Neural cell (in vitro differentiated cells): ENCODE data around the gene DRD1.

ENCODE experiments used
- EZH2 ChIP-seq: fragments of 200-600, 300-800 bp; shearing (Covaris generic), sonication (generic); IDR thresholded peaks from 2 replicates; pipeline ENCODE4 v1.6.1; 2014; ENCODE audit warnings: antibody characterized with exemption, low read length, borderline replicate concordance, mild to moderate bottlenecking; ENCODE audit not compliant: insufficient read depth, poor library complexity, severe bottlenecking
- POLR2AphosphoS5 ChIP-seq: IDR thresholded peaks from 2 replicates; pipeline ENCODE4 v1.6.1; 2012
- TAF1 ChIP-seq: IDR thresholded peaks from 2 replicates; pipeline ENCODE4 v1.6.1; 2012; ENCODE audit warnings: low read depth
- TF ChIP-seq, protein P1 (sequence below): fragments of 450-650 bp; IDR thresholded peaks from 2 replicates; pipeline ENCODE4 v1.5.1; 2014; ENCODE audit warnings: antibody characterized with exemption, mild to moderate bottlenecking, moderate library complexity; ENCODE audit not compliant: poor library complexity, severe bottlenecking
- TF ChIP-seq, protein P2 (sequence below): IDR thresholded peaks from 2 replicates; pipeline ENCODE4 v1.6.1; 2012; ENCODE audit warnings: borderline replicate concordance

DNA sequence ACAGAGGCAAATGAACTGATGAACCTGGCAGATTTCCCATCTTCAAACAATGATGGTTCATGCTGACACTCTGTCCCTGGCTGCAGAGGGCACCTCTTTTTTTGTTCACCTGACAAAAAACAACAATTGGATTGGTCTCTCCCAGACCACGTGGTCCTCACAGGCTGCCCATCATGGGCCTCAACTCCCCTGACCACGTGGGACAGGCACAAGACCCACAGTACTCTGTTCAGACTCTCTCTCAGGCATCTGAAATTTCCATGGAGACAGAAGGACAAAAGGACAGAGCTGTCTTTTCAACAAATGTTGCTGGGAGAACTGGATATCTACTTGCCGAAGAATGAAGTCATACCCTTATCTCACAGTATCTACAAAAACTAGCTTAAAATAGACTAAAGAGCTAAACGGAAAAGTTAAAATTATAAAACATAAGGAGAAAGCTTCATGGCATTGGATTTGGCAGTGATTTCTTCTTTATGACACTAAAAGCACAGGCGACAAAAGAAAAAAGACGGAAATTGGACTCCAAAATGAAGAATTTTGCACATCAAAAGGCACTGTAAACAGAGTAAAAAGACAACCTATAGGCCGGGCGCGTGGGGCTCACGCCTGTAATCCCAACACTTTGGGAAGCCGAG, 12.2 kb upstream of the DRD1 start:
- TF ChIP-seq, protein P1, sequence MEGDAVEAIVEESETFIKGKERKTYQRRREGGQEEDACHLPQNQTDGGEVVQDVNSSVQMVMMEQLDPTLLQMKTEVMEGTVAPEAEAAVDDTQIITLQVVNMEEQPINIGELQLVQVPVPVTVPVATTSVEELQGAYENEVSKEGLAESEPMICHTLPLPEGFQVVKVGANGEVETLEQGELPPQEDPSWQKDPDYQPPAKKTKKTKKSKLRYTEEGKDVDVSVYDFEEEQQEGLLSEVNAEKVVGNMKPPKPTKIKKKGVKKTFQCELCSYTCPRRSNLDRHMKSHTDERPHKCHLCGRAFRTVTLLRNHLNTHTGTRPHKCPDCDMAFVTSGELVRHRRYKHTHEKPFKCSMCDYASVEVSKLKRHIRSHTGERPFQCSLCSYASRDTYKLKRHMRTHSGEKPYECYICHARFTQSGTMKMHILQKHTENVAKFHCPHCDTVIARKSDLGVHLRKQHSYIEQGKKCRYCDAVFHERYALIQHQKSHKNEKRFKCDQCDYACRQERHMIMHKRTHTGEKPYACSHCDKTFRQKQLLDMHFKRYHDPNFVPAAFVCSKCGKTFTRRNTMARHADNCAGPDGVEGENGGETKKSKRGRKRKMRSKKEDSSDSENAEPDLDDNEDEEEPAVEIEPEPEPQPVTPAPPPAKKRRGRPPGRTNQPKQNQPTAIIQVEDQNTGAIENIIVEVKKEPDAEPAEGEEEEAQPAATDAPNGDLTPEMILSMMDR: no peak
- TF ChIP-seq, protein P2, sequence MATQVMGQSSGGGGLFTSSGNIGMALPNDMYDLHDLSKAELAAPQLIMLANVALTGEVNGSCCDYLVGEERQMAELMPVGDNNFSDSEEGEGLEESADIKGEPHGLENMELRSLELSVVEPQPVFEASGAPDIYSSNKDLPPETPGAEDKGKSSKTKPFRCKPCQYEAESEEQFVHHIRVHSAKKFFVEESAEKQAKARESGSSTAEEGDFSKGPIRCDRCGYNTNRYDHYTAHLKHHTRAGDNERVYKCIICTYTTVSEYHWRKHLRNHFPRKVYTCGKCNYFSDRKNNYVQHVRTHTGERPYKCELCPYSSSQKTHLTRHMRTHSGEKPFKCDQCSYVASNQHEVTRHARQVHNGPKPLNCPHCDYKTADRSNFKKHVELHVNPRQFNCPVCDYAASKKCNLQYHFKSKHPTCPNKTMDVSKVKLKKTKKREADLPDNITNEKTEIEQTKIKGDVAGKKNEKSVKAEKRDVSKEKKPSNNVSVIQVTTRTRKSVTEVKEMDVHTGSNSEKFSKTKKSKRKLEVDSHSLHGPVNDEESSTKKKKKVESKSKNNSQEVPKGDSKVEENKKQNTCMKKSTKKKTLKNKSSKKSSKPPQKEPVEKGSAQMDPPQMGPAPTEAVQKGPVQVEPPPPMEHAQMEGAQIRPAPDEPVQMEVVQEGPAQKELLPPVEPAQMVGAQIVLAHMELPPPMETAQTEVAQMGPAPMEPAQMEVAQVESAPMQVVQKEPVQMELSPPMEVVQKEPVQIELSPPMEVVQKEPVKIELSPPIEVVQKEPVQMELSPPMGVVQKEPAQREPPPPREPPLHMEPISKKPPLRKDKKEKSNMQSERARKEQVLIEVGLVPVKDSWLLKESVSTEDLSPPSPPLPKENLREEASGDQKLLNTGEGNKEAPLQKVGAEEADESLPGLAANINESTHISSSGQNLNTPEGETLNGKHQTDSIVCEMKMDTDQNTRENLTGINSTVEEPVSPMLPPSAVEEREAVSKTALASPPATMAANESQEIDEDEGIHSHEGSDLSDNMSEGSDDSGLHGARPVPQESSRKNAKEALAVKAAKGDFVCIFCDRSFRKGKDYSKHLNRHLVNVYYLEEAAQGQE: no peak
- no peak for TF ChIP-seq POLR2AphosphoS5
- TF ChIP-seq EZH2: no peak
- no peak for TF ChIP-seq TAF1
